Measurements from ENCODE around the gene SOAT2.
A peak's percentile ranks its signal among the peaks of the same experiment; 100 is the strongest.

SOAT2 gene

GRCh38 chr12:53123578-53124351 lies 20.5 kb downstream of the SOAT2 start:
- H3K4me3 ChIP-seq (ENCODE audit: low read length), result no peak overlapping the region
- TF ChIP-seq CTCF (IDR thresholded peaks at IDR 0.05; ENCODE audit: insufficient read depth, low read depth, low read length, missing control alignments), result no peak
- DNase-seq (ENCODE audit: low read depth), result peak; percentile 52

- no peak overlapping the region for H3K4me3 ChIP-seq (ENCODE audit: low read length)
- no peak for DNase-seq (ENCODE audit: low read depth)
- no peak for TF ChIP-seq CTCF (IDR thresholded peaks at IDR 0.05; ENCODE audit: insufficient read depth, low read depth, low read length, missing control alignments)
Measured at GRCh38 chr12:53124352-53124723, 21.1 kb downstream of the SOAT2 start.

GRCh38 chr12:53127169-53127568 lies 23.9 kb downstream of the SOAT2 start:
- no peak for TF ChIP-seq CTCF (IDR thresholded peaks at IDR 0.05; ENCODE audit: insufficient read depth, low read depth, low read length, missing control alignments)
- DNase-seq (ENCODE audit: low read depth), result no peak
- H3K4me3 ChIP-seq (ENCODE audit: low read length), result no peak overlapping the region

- no peak for TF ChIP-seq CTCF (IDR thresholded peaks at IDR 0.05; ENCODE audit: insufficient read depth, low read depth, low read length, missing control alignments)
- DNase-seq (ENCODE audit: low read depth), result no peak
- H3K4me3 ChIP-seq (ENCODE audit: low read length), result no peak overlapping the region
Measured at GRCh38 chr12:53128780-53129569, 25.7 kb downstream of the SOAT2 start.

- no peak for TF ChIP-seq CTCF (IDR thresholded peaks at IDR 0.05; ENCODE audit: insufficient read depth, low read depth, low read length, missing control alignments)
- no peak for DNase-seq (ENCODE audit: low read depth)
- no peak overlapping the region for H3K4me3 ChIP-seq (ENCODE audit: low read length)
Measured at GRCh38 chr12:53131844-53132243, 28.6 kb downstream of the SOAT2 start.

- TF ChIP-seq CTCF (IDR thresholded peaks at IDR 0.05; ENCODE audit: insufficient read depth, low read depth, low read length, missing control alignments), result no peak
- no peak for DNase-seq (ENCODE audit: low read depth)
- H3K4me3 ChIP-seq (ENCODE audit: low read length), result no peak overlapping the region
Measured at GRCh38 chr12:53133722-53134121, 30.4 kb downstream of the SOAT2 start.
